Cardiac muscle cell (in vitro differentiated cells and primary cell): ENCODE measurements around the gene ID1. TPM values are rescaled to one million over a fixed set of nuclear protein-coding genes. Genes with fewer than 3 reads are reported as not detected.
A peak's percentile ranks its signal among the peaks of the same experiment; 100 is the strongest.

Experiments
- DNase-seq, 2 donors: peaks; one replicate each; pipeline versions ENCODE4 v3.0.0 to v3.0.0-alpha.2; 2010 to 2017; ENCODE audit warnings: low read depth in 1 of 2, low spot score in 1 of 2
- H3K27ac ChIP-seq: fragments of 200-600 bp; sonication (generic); 2 replicates; pipeline ENCODE4 v1.5.1; 2016
- H3K27me3 ChIP-seq: fragments of 200-600 bp; sonication (generic); 2 replicates; pipeline ENCODE4 v1.6.0; 2016; ENCODE audit warnings: control low read depth
- H3K36me3 ChIP-seq: fragments of 200-600 bp; sonication (generic); 2 replicates; pipeline ENCODE4 v1.5.1; 2016; ENCODE audit warnings: control low read depth
- H3K4me1 ChIP-seq: fragments of 200-600 bp; sonication (generic); 2 replicates; pipeline ENCODE4 v1.8.1; 2017; ENCODE audit warnings: low read depth, mild to moderate bottlenecking, mixed run types
- H3K4me3 ChIP-seq: fragments of 200-600 bp; sonication (generic); 2 replicates; pipeline ENCODE4 v1.5.1; 2016; ENCODE audit warnings: mild to moderate bottlenecking
- H3K9me3 ChIP-seq: fragments of 200-600 bp; sonication (generic); 2 replicates; pipeline ENCODE4 v1.5.1; 2017; ENCODE audit warnings: low read depth, mild to moderate bottlenecking, control low read depth
- CTCF ChIP-seq: IDR thresholded peaks from 2 replicates; pipeline ENCODE4 v1.5.1; 2012; ENCODE audit warnings: low read depth, mild to moderate bottlenecking, low read length
- polyA plus RNA-seq: library from polyadenylated mRNA; unstranded; fragments of >200 nt; fragmentation: Nextera tagmentation; extraction: Ambion mirVana; gene quantifications from 2 replicates; pipeline ENCODE4 v1.2.1, GENCODE V29; 2016
- total RNA-seq: library from RNA; depleted of rRNA; stranded (reverse); fragments of >200 nt; gene quantifications from 2 replicates; pipeline ENCODE4 v1.2.3, GENCODE V29; 2016

Gene ID1
- total and polyA plus RNA-seq, 2 experiments from 2014 or later: 152 to 766 TPM

GRCh38 chr20:31587545-31588389 lies 17.3 kb upstream of the ID1 start:
- Histone ChIP-seq H3K36me3 (no peaks in the 10 kb centered on the region), H3K4me3 (peak overlapping the region; percentile 25), H3K27me3 (no peaks in the 10 kb centered on the region), H3K27ac (no peak overlapping the region), H3K4me1 (peaks cover 3% of the 10 kb centered on the region), H3K9me3 (no peaks in the 10 kb centered on the region)
- peak; percentile 52 to 56 for DNase-seq
- TF ChIP-seq CTCF: no peak

GRCh38 chr20:31590717-31591225 lies 14.3 kb upstream of the ID1 start:
- peaks cover 12% of the 10 kb centered on the region for H3K4me1 ChIP-seq
- no peak overlapping the region for H3K4me3 ChIP-seq
- peak overlapping the region; percentile 4 for H3K27ac ChIP-seq
- H3K9me3 ChIP-seq: no peaks in the 10 kb centered on the region
- DNase-seq: no peak
- H3K27me3 ChIP-seq: no peaks in the 10 kb centered on the region
- no peaks in the 10 kb centered on the region for H3K36me3 ChIP-seq
- TF ChIP-seq CTCF: no peak

GRCh38 chr20:31593221-31594001 lies 11.7 kb upstream of the ID1 start:
- H3K4me1 ChIP-seq: peaks cover 17% of the 10 kb centered on the region
- peak in 1 of 2 donors; percentile 72 for DNase-seq
- H3K4me3 ChIP-seq: no peak overlapping the region
- H3K27me3 ChIP-seq: no peaks in the 10 kb centered on the region
- H3K9me3 ChIP-seq: no peaks in the 10 kb centered on the region
- no peaks in the 10 kb centered on the region for H3K36me3 ChIP-seq
- TF ChIP-seq CTCF: peak; percentile 14
- peak overlapping the region; percentile 54 for H3K27ac ChIP-seq

GRCh38 chr20:31594002-31594557 lies 11.0 kb upstream of the ID1 start:
- H3K27ac ChIP-seq: peak overlapping the region; percentile 95
- no peak overlapping the region for H3K4me3 ChIP-seq
- H3K27me3 ChIP-seq: no peaks in the 10 kb centered on the region
- DNase-seq: no peak
- no peaks in the 10 kb centered on the region for H3K36me3 ChIP-seq
- no peak for TF ChIP-seq CTCF
- H3K4me1 ChIP-seq: peaks cover 17% of the 10 kb centered on the region
- H3K9me3 ChIP-seq: no peaks in the 10 kb centered on the region

GRCh38 chr20:31594558-31595379 lies 10.3 kb upstream of the ID1 start:
- no peaks in the 10 kb centered on the region for H3K9me3 ChIP-seq
- no peaks in the 10 kb centered on the region for H3K27me3 ChIP-seq
- H3K4me3 ChIP-seq: no peak overlapping the region
- peaks cover 17% of the 10 kb centered on the region for H3K4me1 ChIP-seq
- no peak for DNase-seq
- no peak for TF ChIP-seq CTCF
- H3K36me3 ChIP-seq: no peaks in the 10 kb centered on the region
- H3K27ac ChIP-seq: peak overlapping the region; percentile 95
